GM21529 (cell line): Measurements from ENCODE around the gene CIT.
"Not testable (repeated sequence)": the region's sequence is repeated elsewhere in the genome, so short reads cannot be mapped to it uniquely, and the experiment has no call there.

Experiments
- ATAC-seq: cut with Tn5 transposase; IDR thresholded peaks from one replicate; pipeline ENCODE4 v1.9.1; 2021; ENCODE audit not compliant: unreplicated experiment

CIT gene

GRCh38 chr12:119661882-119662281, 215.2 kb downstream of the CIT start:
- no peak for ATAC-seq

- no peak for ATAC-seq
These were observed 217.0 kb downstream of the CIT start for GRCh38 chr12:119660076-119660475.

GRCh38 chr12:119659289-119659897, 217.7 kb downstream of the CIT start:
- ATAC-seq: no peak

GRCh38 chr12:119658166-119658565, 219.0 kb downstream of the CIT start:
- ATAC-seq: not testable (repeated sequence)

GRCh38 chr12:119657001-119657400, 220.1 kb downstream of the CIT start:
- not testable (repeated sequence) for ATAC-seq

- ATAC-seq: no peak
These were observed 224.5 kb downstream of the CIT start for GRCh38 chr12:119652665-119653064.

- ATAC-seq: no peak
These were observed 227.8 kb downstream of the CIT start for GRCh38 chr12:119649202-119649808.

GRCh38 chr12:119645535-119646059, 231.5 kb downstream of the CIT start:
- ATAC-seq: no peak

- ATAC-seq: no peak
These were observed 232.2 kb downstream of the CIT start for GRCh38 chr12:119644930-119645329.

- ATAC-seq: no peak
These were observed 234.1 kb downstream of the CIT start for GRCh38 chr12:119642986-119643385.
